ENCODE results near the gene TCEAL3. TPM values are rescaled to one million over a fixed set of nuclear protein-coding genes. Genes with fewer than 3 reads are reported as not detected.
A peak's percentile ranks its signal among the peaks of the same experiment; 100 is the strongest.

TCEAL3 gene
- total and polyA plus RNA-seq, 12 donors, result 14.5 to 118 (median 53.5) TPM

DNA sequence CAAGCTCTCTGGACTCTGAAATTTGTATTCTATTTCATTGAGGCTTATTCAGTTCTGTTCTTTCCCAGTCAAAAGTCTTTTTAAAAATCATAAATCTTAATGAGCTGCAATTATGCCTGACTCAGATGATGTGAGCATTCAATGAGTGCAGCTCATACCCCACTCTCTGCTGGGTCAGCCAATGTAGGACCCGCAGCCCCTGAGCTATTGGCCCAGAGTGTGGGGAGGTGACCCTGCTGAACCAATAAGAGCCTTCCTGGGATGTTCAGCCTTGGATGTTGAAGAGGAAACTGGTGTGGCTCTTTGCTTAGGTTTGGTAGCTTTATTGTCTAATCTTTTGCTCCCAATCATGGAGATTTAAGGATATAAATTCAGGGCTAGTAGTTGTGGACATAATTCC is 34.6 kb upstream of the TCEAL3 start:
- Histone ChIP-seq H3K4me1 (replicated peaks in 1 of 2) (no peaks in the 10 kb centered on the region), H3K4me3 (no peak overlapping the region), H3K27me3 (no peaks in the 10 kb centered on the region), H3K36me3 (replicated peaks in 1 of 2) (no peaks in the 10 kb centered on the region), H3K27ac (no peak overlapping the region), H3K9me3 (replicated peaks in 1 of 3) (no peaks in the 10 kb centered on the region)
- intact Hi-C loops (cut with DNase I), result no loop called here
- 66 to 87% (median 71%) methylated on average over 1 of the region's 1 CpG for WGBS, 4 donors
- peak in 1 of 7 donors; percentile 56 for DNase-seq
- TF ChIP-seq CTCF (IDR thresholded peaks at IDR 0.05) (no peak), POLR2A (IDR thresholded peaks at IDR 0.05) (no peak)

- WGBS, 4 donors, result 64 to 75% (median 73%) methylated on average over 3 of the region's 3 CpGs
- Histone ChIP-seq H3K4me3 (peak overlapping the region in 1 of 4 donors; percentile 70), H3K4me1 (replicated peaks in 1 of 2) (peaks cover 0 to 4% of the 10 kb centered on the region in 2 donors), H3K36me3 (replicated peaks in 1 of 2) (no peaks in the 10 kb centered on the region), H3K27me3 (no peaks in the 10 kb centered on the region), H3K9me3 (replicated peaks in 1 of 3) (no peaks in the 10 kb centered on the region), H3K27ac (no peak overlapping the region)
- intact Hi-C loops (cut with DNase I), result no loop called here
- DNase-seq, result no peak
- no peak for TF ChIP-seq POLR2A (IDR thresholded peaks at IDR 0.05)
- no peak for TF ChIP-seq CTCF (IDR thresholded peaks at IDR 0.05)
Measured at GRCh38 chrX:103584596-103584995, 23.2 kb upstream of the TCEAL3 start.

DNA sequence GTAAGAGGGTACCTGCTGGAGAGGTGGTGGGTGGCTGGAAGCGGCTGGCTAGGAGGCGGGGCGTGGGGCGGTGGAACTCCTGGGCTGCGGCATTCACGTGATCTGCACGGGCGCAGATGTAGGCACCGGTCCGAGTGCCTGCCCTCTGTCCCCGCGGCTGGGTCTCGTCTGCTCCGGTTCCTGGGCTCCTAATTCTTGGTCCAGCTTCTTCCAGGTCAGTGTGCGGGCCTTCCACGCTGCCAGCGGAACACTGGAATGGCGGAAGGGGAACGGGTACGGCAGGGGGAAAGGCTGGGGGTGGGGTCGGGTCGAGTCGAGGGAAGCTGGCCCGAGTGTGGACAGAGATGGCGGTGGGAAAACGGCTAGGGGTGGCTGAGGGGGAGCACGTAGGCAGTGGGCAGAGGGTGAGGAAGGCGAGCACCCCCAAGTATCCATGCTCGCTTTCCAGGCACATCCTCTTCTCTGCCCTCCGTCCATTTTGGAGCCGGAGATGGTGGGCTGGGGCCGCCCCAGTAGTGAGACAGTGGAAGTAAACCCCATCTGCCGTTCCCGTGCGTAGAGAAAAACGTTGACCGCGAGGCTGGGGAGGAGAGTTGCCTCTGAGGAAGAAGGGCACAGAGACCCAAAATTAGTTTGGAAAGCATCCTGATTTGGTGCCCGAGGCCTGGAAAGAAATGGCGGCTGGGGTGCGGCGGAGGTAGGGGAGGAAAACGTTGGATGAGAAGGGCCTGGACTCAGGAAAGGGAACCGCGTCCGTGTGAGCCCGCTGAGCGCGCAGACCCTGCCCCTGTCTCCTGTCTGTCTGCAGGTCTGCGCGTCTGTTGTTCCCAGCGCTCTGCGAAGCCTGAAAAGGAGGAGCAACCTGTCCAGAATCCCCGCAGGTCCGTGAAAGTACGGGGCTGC is 22.1 kb upstream of the TCEAL3 start, which contains the start of gene TCEAL4:
Gene TCEAL4 (plus strand): TSS at position 105 of the 903 bp plus-strand sequence. CDS start 1,161 bp downstream, outside the sequence.
- 1 to 34% (median 10%) methylated on average over 23 to 56 of the region's 56 CpGs for WGBS, 4 donors
- TF ChIP-seq POLR2A (IDR thresholded peaks at IDR 0.05) (peak in 1 of 2 donors; percentile 56), CTCF (IDR thresholded peaks at IDR 0.05) (no peak)
- H3K36me3 ChIP-seq (replicated peaks in 1 of 2), result no peaks in the 10 kb centered on the region
- intact Hi-C loops (cut with DNase I), result no loop called here
- H3K9me3 ChIP-seq (replicated peaks in 1 of 3), result no peaks in the 10 kb centered on the region
- peak within 1 kb of the TSS; percentile 30 to 92 (median 76) for H3K27ac ChIP-seq
- no peaks in the 10 kb centered on the region for H3K27me3 ChIP-seq
- peaks cover 0 to 4% of the 10 kb centered on the region in 2 donors for H3K4me1 ChIP-seq (replicated peaks in 1 of 2)
- H3K4me3 ChIP-seq, result peak within 1 kb of the TSS in 3 of 4 donors; percentile 8 to 70 (median 45)
- peak; percentile 44 to 78 (median 61) for DNase-seq

DNA sequence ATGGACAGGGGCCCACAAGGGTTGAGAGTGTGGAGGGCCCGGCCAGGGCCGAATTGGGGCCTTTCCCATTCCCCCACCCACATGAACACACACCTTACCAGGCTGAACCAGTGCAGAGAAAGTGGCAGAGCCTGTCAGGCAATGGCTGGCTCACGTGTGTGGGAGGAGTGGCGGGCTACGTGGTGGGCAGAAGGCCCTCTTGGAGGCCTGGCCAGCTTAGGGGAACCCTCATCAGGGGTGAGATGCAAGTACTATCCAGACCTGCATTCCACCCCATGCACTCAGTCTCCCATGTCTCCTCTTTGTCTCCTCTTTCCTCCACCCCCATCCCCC is 21.5 kb upstream of the TCEAL3 start:
- peak overlapping the region; percentile 21 to 92 (median 76) for H3K27ac ChIP-seq
- peak in 5 of 7 donors; percentile 5 to 37 (median 20) for DNase-seq
- peaks cover 0 to 4% of the 10 kb centered on the region in 2 donors for H3K4me1 ChIP-seq (replicated peaks in 1 of 2)
- TF ChIP-seq CTCF (IDR thresholded peaks at IDR 0.05) (no peak), POLR2A (IDR thresholded peaks at IDR 0.05) (no peak)
- no peaks in the 10 kb centered on the region for H3K27me3 ChIP-seq
- intact Hi-C loops (cut with DNase I), result no loop called here
- no peaks in the 10 kb centered on the region for H3K9me3 ChIP-seq (replicated peaks in 1 of 3)
- H3K36me3 ChIP-seq (replicated peaks in 1 of 2), result no peaks in the 10 kb centered on the region
- H3K4me3 ChIP-seq, result peak overlapping the region in 2 of 4 donors; percentile 45 to 70
- WGBS, 4 donors, result 9 to 32% (median 20%) methylated on average over 4 to 5 of the region's 5 CpGs; no CpG with 5 or more reads in 1 of the 4 donors
